ENCODE data around the gene OR4K17. TPM values are rescaled to one million over a fixed set of nuclear protein-coding genes. Genes with fewer than 3 reads are reported as not detected.
"Not testable (repeated sequence)": the region's sequence is repeated elsewhere in the genome, so short reads cannot be mapped to it uniquely, and the experiment has no call there.

OR4K17 gene
- total RNA-seq, 5 donors from 2014 or later (not counting 1 experiment from before 2014, with no cell fraction given) = not detected

DNA sequence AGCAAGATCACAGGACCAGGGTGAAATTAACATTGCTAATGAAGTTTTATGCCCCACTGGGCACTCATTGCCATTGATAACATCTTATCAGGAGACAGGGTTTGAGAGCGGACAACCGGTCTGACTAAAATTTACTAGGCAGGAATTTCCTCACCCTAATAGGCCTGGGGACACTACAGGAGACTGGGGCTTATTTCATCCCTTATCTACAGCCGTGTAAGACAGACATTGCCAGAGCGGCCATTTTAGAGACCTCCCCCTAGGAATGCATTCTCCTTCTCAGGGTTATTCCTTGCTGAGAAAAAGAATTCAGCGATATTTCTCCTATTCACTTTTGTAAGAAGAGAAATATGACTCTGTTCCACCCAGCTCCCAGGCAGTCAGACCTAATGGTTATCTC is 8.3 kb downstream of the OR4K17 start:
- peaks cover 2% of the 10 kb centered on the region for H3K9me3 ChIP-seq
- H3K4me3 ChIP-seq (ENCODE audit: control insufficient read depth in 1 of 2, extremely low read depth in 1 of 2, low read length in 1 of 2) = no peak overlapping the region
- no peaks in the 10 kb centered on the region for H3K4me1 ChIP-seq (ENCODE audit: control insufficient read depth in 1 of 2, extremely low read depth in 1 of 2, insufficient read depth in 2 of 2, low read length in 2 of 2)
- ATAC-seq (replicated peaks in 1 of 4) = no peak
- POLR2A ChIA-PET = no interaction called here
- Mint-ChIP-seq H3K27me3 (peaks cover 22% of the 10 kb centered on the region in 2 donors), H3K4me3 (no peak overlapping the region), H3K9me3 (peaks cover 21 to 32% (median 23%) of the 10 kb centered on the region in 3 donors), H3K27ac (no peak overlapping the region), H3K4me1 (no peaks in the 10 kb centered on the region), H3K36me3 (no peaks in the 10 kb centered on the region)
- peaks cover 0 to 5% of the 10 kb centered on the region in 2 experiments for H3K27me3 ChIP-seq (replicated peaks in 1 of 2; ENCODE audit: control insufficient read depth in 2 of 2, extremely low read depth in 1 of 2, insufficient read depth in 2 of 2, low read length in 1 of 2)
- H3K36me3 ChIP-seq (ENCODE audit: control insufficient read depth in 2 of 2, extremely low read depth in 1 of 2, insufficient read depth in 1 of 2, low read length in 1 of 2) = no peaks in the 10 kb centered on the region
- H3K27ac ChIP-seq (ENCODE audit: low read length) = no peak overlapping the region
- CTCF ChIA-PET = no interaction called here
- WGBS (ENCODE audit: insufficient coverage) = 50% methylated on average over 1 of the region's 5 CpGs
- DNase-seq = no peak

GRCh38 chr14:20138520-20138919 is 28.0 kb downstream of the OR4K17 start, which contains the start of gene OR4N5:
TSS of gene OR4N5 (plus strand) at chr14:20138820. CDS start at chr14:20143736, 4,916 bp downstream.
- ATAC-seq (replicated peaks in 1 of 4) = no peak
- Histone ChIP-seq H3K4me3 (ENCODE audit: control insufficient read depth in 1 of 2, extremely low read depth in 1 of 2, low read length in 1 of 2) (no peak within 1 kb of the TSS), H3K9me3 (no peaks in the 10 kb centered on the region), H3K4me1 (ENCODE audit: control insufficient read depth in 1 of 2, extremely low read depth in 1 of 2, insufficient read depth in 2 of 2, low read length in 2 of 2) (no peaks in the 10 kb centered on the region), H3K27ac (ENCODE audit: low read length) (no peak within 1 kb of the TSS), H3K36me3 (ENCODE audit: control insufficient read depth in 2 of 2, extremely low read depth in 1 of 2, insufficient read depth in 1 of 2, low read length in 1 of 2) (no peaks in the 10 kb centered on the region), H3K27me3 (replicated peaks in 1 of 2; ENCODE audit: control insufficient read depth in 2 of 2, extremely low read depth in 1 of 2, insufficient read depth in 2 of 2, low read length in 1 of 2) (no peaks in the 10 kb centered on the region)
- POLR2A ChIA-PET = no interaction called here
- no CpG with 5 or more reads among the region's 2 CpGs for WGBS (ENCODE audit: insufficient coverage)
- Mint-ChIP-seq H3K4me3 (no peak within 1 kb of the TSS), H3K9me3 (no peaks in the 10 kb centered on the region), H3K4me1 (no peaks in the 10 kb centered on the region), H3K27ac (no peak within 1 kb of the TSS), H3K36me3 (no peaks in the 10 kb centered on the region), H3K27me3 (peaks cover 11 to 28% of the 10 kb centered on the region in 2 donors)
- DNase-seq = no peak
- CTCF ChIA-PET = no interaction called here

- H3K4me1 Mint-ChIP-seq = no peaks in the 10 kb centered on the region
- CTCF ChIA-PET = no interaction called here
These were observed 33.4 kb downstream of the OR4K17 start for GRCh38 chr14:20143911-20144310.

DNA sequence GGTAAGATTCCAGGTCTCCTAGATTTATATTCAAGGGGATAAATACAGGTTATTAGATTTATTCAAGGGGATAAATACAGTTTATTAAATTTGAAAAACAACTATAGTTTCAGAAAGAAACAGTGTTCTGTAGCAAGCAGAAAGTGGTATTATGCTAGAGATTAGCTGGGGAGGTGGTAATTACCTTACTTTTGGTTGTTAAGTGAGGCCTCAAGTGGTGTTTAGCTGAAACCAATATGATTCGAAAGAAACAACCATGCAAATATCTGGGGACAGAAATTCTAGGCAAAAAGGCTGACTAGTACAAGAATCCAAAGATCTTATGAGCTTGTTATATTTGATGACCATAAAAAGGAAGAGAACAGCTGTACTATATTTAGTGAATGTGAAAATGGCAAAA is 34.3 kb downstream of the OR4K17 start:
- no peak for ATAC-seq (replicated peaks in 1 of 4)
- no peak for DNase-seq
- H3K4me3 Mint-ChIP-seq = no peak overlapping the region
- H3K36me3 Mint-ChIP-seq = no peaks in the 10 kb centered on the region
- peaks cover 0 to 9% (median 0%) of the 10 kb centered on the region in 3 donors for H3K9me3 Mint-ChIP-seq
- Histone ChIP-seq H3K9me3 (no peaks in the 10 kb centered on the region), H3K4me3 (ENCODE audit: control insufficient read depth in 1 of 2, extremely low read depth in 1 of 2, low read length in 1 of 2) (no peak overlapping the region), H3K36me3 (ENCODE audit: control insufficient read depth in 2 of 2, extremely low read depth in 1 of 2, insufficient read depth in 1 of 2, low read length in 1 of 2) (no peaks in the 10 kb centered on the region), H3K4me1 (ENCODE audit: control insufficient read depth in 1 of 2, extremely low read depth in 1 of 2, insufficient read depth in 2 of 2, low read length in 2 of 2) (no peaks in the 10 kb centered on the region), H3K27ac (ENCODE audit: low read length) (no peak overlapping the region), H3K27me3 (replicated peaks in 1 of 2; ENCODE audit: control insufficient read depth in 2 of 2, extremely low read depth in 1 of 2, insufficient read depth in 2 of 2, low read length in 1 of 2) (no peaks in the 10 kb centered on the region)
- ChIA-PET POLR2A (no interaction called here), CTCF (no interaction called here)
- no peak overlapping the region for H3K27ac Mint-ChIP-seq
- H3K27me3 Mint-ChIP-seq = peaks cover 14 to 17% of the 10 kb centered on the region in 2 donors
- no CpG with 5 or more reads among the region's 1 CpG for WGBS (ENCODE audit: insufficient coverage)
- no peaks in the 10 kb centered on the region for H3K4me1 Mint-ChIP-seq

More at GRCh38 chr14:20143911-20144310, 33.4 kb downstream of the OR4K17 start:
- ATAC-seq (replicated peaks in 1 of 4) (no peak), DNase-seq (no peak)
- H3K4me3 Mint-ChIP-seq = no peak overlapping the region
- H3K36me3 ChIP-seq (ENCODE audit: control insufficient read depth in 2 of 2, extremely low read depth in 1 of 2, insufficient read depth in 1 of 2, low read length in 1 of 2) = no peaks in the 10 kb centered on the region
- no peaks in the 10 kb centered on the region for H3K9me3 ChIP-seq
- H3K27me3 Mint-ChIP-seq = peaks cover 10 to 16% of the 10 kb centered on the region in 2 donors
- H3K27ac Mint-ChIP-seq = no peak overlapping the region
- WGBS (ENCODE audit: insufficient coverage) = 34% methylated on average over 5 of the region's 7 CpGs
- no peaks in the 10 kb centered on the region for H3K4me1 ChIP-seq (ENCODE audit: control insufficient read depth in 1 of 2, extremely low read depth in 1 of 2, insufficient read depth in 2 of 2, low read length in 2 of 2)
- peaks cover 0 to 1% (median 0%) of the 10 kb centered on the region in 3 donors for H3K9me3 Mint-ChIP-seq
- H3K36me3 Mint-ChIP-seq = no peaks in the 10 kb centered on the region
- no peaks in the 10 kb centered on the region for H3K27me3 ChIP-seq (replicated peaks in 1 of 2; ENCODE audit: control insufficient read depth in 2 of 2, extremely low read depth in 1 of 2, insufficient read depth in 2 of 2, low read length in 1 of 2)
- H3K27ac ChIP-seq (ENCODE audit: low read length) = no peak overlapping the region
- H3K4me3 ChIP-seq (ENCODE audit: control insufficient read depth in 1 of 2, extremely low read depth in 1 of 2, low read length in 1 of 2) = no peak overlapping the region
- POLR2A ChIA-PET = no interaction called here

GRCh38 chr14:20164462-20164861 is 53.9 kb downstream of the OR4K17 start:
- Mint-ChIP-seq H3K9me3 (peaks cover 12 to 32% (median 18%) of the 10 kb centered on the region in 3 donors), H3K4me1 (no peaks in the 10 kb centered on the region), H3K4me3 (no peak overlapping the region), H3K27ac (no peak overlapping the region), H3K36me3 (peaks cover 2% of the 10 kb centered on the region), H3K27me3 (peaks cover 8 to 17% of the 10 kb centered on the region in 2 donors)
- ATAC-seq (replicated peaks in 1 of 4) (no peak), DNase-seq (no peak)
- ChIA-PET CTCF (no interaction called here), POLR2A (no interaction called here)
- H3K27me3 ChIP-seq (replicated peaks in 1 of 2; ENCODE audit: control insufficient read depth in 2 of 2, extremely low read depth in 1 of 2, insufficient read depth in 2 of 2, low read length in 1 of 2) = peaks cover 0 to 2% of the 10 kb centered on the region in 2 experiments
- H3K4me3 ChIP-seq (ENCODE audit: control insufficient read depth in 1 of 2, extremely low read depth in 1 of 2, low read length in 1 of 2) = no peak overlapping the region
- no peak overlapping the region for H3K27ac ChIP-seq (ENCODE audit: low read length)
- H3K4me1 ChIP-seq (ENCODE audit: control insufficient read depth in 1 of 2, extremely low read depth in 1 of 2, insufficient read depth in 2 of 2, low read length in 2 of 2) = no peaks in the 10 kb centered on the region
- H3K36me3 ChIP-seq (ENCODE audit: control insufficient read depth in 2 of 2, extremely low read depth in 1 of 2, insufficient read depth in 1 of 2, low read length in 1 of 2) = no peaks in the 10 kb centered on the region
- H3K9me3 ChIP-seq = peaks cover 3% of the 10 kb centered on the region

DNA sequence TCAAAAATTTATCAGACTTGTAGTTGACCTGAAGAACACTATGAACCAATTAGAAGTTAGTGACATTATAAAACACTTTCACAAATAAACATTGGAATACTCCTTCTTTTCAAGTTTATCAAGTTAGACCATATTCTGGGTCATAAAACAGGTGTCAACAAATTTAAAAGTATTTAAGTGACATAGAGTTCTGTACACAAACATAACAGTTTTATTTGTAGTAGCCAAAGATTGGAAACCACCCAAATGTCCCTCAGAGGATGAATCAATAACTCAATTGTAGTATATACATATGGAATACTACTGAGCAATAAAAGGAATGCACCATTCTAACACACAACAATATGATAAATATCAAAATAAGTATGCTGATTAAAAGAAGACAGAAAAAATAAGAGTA is 56.6 kb downstream of the OR4K17 start:
- H3K4me1 ChIP-seq (ENCODE audit: control insufficient read depth in 1 of 2, extremely low read depth in 1 of 2, insufficient read depth in 2 of 2, low read length in 2 of 2) = no peaks in the 10 kb centered on the region
- peaks cover 3% of the 10 kb centered on the region for H3K9me3 ChIP-seq
- DNase-seq (no peak), ATAC-seq (replicated peaks in 1 of 4) (no peak)
- Mint-ChIP-seq H3K9me3 (peaks cover 12 to 27% (median 17%) of the 10 kb centered on the region in 3 donors), H3K4me1 (no peaks in the 10 kb centered on the region), H3K36me3 (peaks cover 2% of the 10 kb centered on the region), H3K4me3 (no peak overlapping the region), H3K27ac (no peak overlapping the region), H3K27me3 (peaks cover 11 to 21% of the 10 kb centered on the region in 2 donors)
- ChIA-PET CTCF (no interaction called here), POLR2A (no interaction called here)
- H3K27ac ChIP-seq (ENCODE audit: low read length) = no peak overlapping the region
- peaks cover 0 to 2% of the 10 kb centered on the region in 2 experiments for H3K27me3 ChIP-seq (replicated peaks in 1 of 2; ENCODE audit: control insufficient read depth in 2 of 2, extremely low read depth in 1 of 2, insufficient read depth in 2 of 2, low read length in 1 of 2)
- H3K4me3 ChIP-seq (ENCODE audit: control insufficient read depth in 1 of 2, extremely low read depth in 1 of 2, low read length in 1 of 2) = no peak overlapping the region
- no peaks in the 10 kb centered on the region for H3K36me3 ChIP-seq (ENCODE audit: control insufficient read depth in 2 of 2, extremely low read depth in 1 of 2, insufficient read depth in 1 of 2, low read length in 1 of 2)

- H3K36me3 Mint-ChIP-seq; H3K27ac Mint-ChIP-seq; CTCF ChIA-PET; H3K4me3 Mint-ChIP-seq; H3K4me1 Mint-ChIP-seq; ATAC-seq (replicated peaks in 1 of 4); H3K27me3 ChIP-seq (replicated peaks in 1 of 2; ENCODE audit: control insufficient read depth in 2 of 2, extremely low read depth in 1 of 2, insufficient read depth in 2 of 2, low read length in 1 of 2); H3K27ac ChIP-seq (ENCODE audit: low read length); H3K9me3 ChIP-seq; POLR2A ChIA-PET; H3K4me1 ChIP-seq (ENCODE audit: control insufficient read depth in 1 of 2, extremely low read depth in 1 of 2, insufficient read depth in 2 of 2, low read length in 2 of 2); DNase-seq; H3K36me3 ChIP-seq (ENCODE audit: control insufficient read depth in 2 of 2, extremely low read depth in 1 of 2, insufficient read depth in 1 of 2, low read length in 1 of 2); H3K4me3 ChIP-seq (ENCODE audit: control insufficient read depth in 1 of 2, extremely low read depth in 1 of 2, low read length in 1 of 2): not testable (repeated sequence)
- H3K9me3 Mint-ChIP-seq = peaks cover 4 to 15% (median 7%) of the 10 kb centered on the region in 3 donors
- H3K27me3 Mint-ChIP-seq = peaks cover 13 to 21% of the 10 kb centered on the region in 2 donors
These were observed 59.3 kb downstream of the OR4K17 start for GRCh38 chr14:20169852-20170251.
